ENCODE measurements around the gene GPA33. TPM values are rescaled to one million over a fixed set of nuclear protein-coding genes. Genes with fewer than 3 reads are reported as not detected.
"Not testable (repeated sequence)": the region's sequence is repeated elsewhere in the genome, so short reads cannot be mapped to it uniquely, and the experiment has no call there.

Gene GPA33
- total RNA-seq, 1 donor from 2014 or later, result 0.74 TPM

GRCh38 chr1:167043752-167044488 lies 46.3 kb downstream of the GPA33 start:
- intact Hi-C loops (cut with DNase I), result no loop called here
- Histone ChIP-seq H3K27me3 (peaks cover 4% of the 10 kb centered on the region), H3K9me3 (no peaks in the 10 kb centered on the region), H3K4me3 (peak overlapping the region; percentile 23 to 36), H3K4me1 (peaks cover 13% of the 10 kb centered on the region), H3K27ac (no peak overlapping the region), H3K36me3 (no peaks in the 10 kb centered on the region)
- no peak for DNase-seq (ENCODE audit: extremely low spot score in 2 of 2)
- TF ChIP-seq POLR2AphosphoS5 (IDR thresholded peaks at IDR 0.05; ENCODE audit: insufficient read depth in 1 of 2, low read depth in 1 of 2) (peak in 1 of 2 donors; percentile 23), CTCF (IDR thresholded peaks at IDR 0.05) (no peak), POLR2A (IDR thresholded peaks at IDR 0.05) (no peak)

GRCh38 chr1:167033646-167034045 lies 56.5 kb downstream of the GPA33 start:
- Histone ChIP-seq H3K27ac (no peak overlapping the region), H3K27me3 (no peaks in the 10 kb centered on the region), H3K9me3 (no peaks in the 10 kb centered on the region), H3K4me1 (no peaks in the 10 kb centered on the region), H3K36me3 (no peaks in the 10 kb centered on the region), H3K4me3 (no peak overlapping the region)
- intact Hi-C loops (cut with DNase I), result no loop called here
- TF ChIP-seq POLR2AphosphoS5 (IDR thresholded peaks at IDR 0.05; ENCODE audit: insufficient read depth in 1 of 2, low read depth in 1 of 2) (no peak), CTCF (IDR thresholded peaks at IDR 0.05) (no peak)
- no peak for DNase-seq (ENCODE audit: extremely low spot score in 2 of 2)

- H3K4me1 ChIP-seq; H3K36me3 ChIP-seq; DNase-seq (ENCODE audit: extremely low spot score in 2 of 2); H3K9me3 ChIP-seq; H3K4me3 ChIP-seq; intact Hi-C loops (cut with DNase I); H3K27ac ChIP-seq; H3K27me3 ChIP-seq: not testable (repeated sequence)
These were observed 60.6 kb downstream of the GPA33 start for GRCh38 chr1:167029553-167029952.

GRCh38 chr1:167022384-167022783 lies 67.8 kb downstream of the GPA33 start:
- Histone ChIP-seq H3K9me3 (no peaks in the 10 kb centered on the region), H3K4me3 (no peak overlapping the region), H3K27ac (no peak overlapping the region), H3K27me3 (no peaks in the 10 kb centered on the region), H3K4me1 (no peaks in the 10 kb centered on the region), H3K36me3 (no peaks in the 10 kb centered on the region)
- TF ChIP-seq CTCF (IDR thresholded peaks at IDR 0.05) (no peak), POLR2A (IDR thresholded peaks at IDR 0.05) (no peak), POLR2AphosphoS5 (IDR thresholded peaks at IDR 0.05; ENCODE audit: insufficient read depth in 1 of 2, low read depth in 1 of 2) (no peak)
- no peak for DNase-seq (ENCODE audit: extremely low spot score in 2 of 2)
- intact Hi-C loops (cut with DNase I), result no loop called here

GRCh38 chr1:167016100-167016750 lies 74.0 kb downstream of the GPA33 start:
- Histone ChIP-seq H3K36me3 (no peaks in the 10 kb centered on the region), H3K4me1 (no peaks in the 10 kb centered on the region), H3K9me3 (no peaks in the 10 kb centered on the region), H3K4me3 (no peak overlapping the region), H3K27me3 (no peaks in the 10 kb centered on the region), H3K27ac (no peak overlapping the region)
- TF ChIP-seq CTCF (IDR thresholded peaks at IDR 0.05) (no peak), POLR2A (IDR thresholded peaks at IDR 0.05) (no peak), POLR2AphosphoS5 (IDR thresholded peaks at IDR 0.05; ENCODE audit: insufficient read depth in 1 of 2, low read depth in 1 of 2) (no peak)
- intact Hi-C loops (cut with DNase I), result no loop called here
- no peak for DNase-seq (ENCODE audit: extremely low spot score in 2 of 2)
